K562 (cell line): Measurements from ENCODE around the gene RIOX2. TPM values are rescaled to one million over a fixed set of nuclear protein-coding genes. Genes with fewer than 3 reads are reported as not detected.

Experiments
- ARID4B ChIP-seq: sonication (generic); formaldehyde crosslinking; IDR thresholded peaks from 2 replicates; pipeline ENCODE4 v1.8.0; 2022; ENCODE audit warnings: mild to moderate bottlenecking, missing genetic modification reagents
- CBX1 ChIP-seq: sonication (generic); IDR thresholded peaks from 2 replicates; pipeline ENCODE4 v1.6.1; 2016; ENCODE audit warnings: antibody characterized with exemption, low read depth, mild to moderate bottlenecking
- ETV6 ChIP-seq, 3 experiments: fragments of 150-350 bp in 1 of 3; sonication (generic) in 1 of 3; formaldehyde crosslinking in 1 of 3; IDR thresholded peaks; 2 replicates each; pipeline versions ENCODE4 v1.6.1 to v1.8.0; 2014 to 2022; ENCODE audit warnings: borderline replicate concordance in 2 of 3, low read depth in 2 of 3, antibody characterized with exemption in 1 of 3, low read length in 1 of 3, mild to moderate bottlenecking in 1 of 3, missing genetic modification reagents in 1 of 3
- HNRNPUL1 ChIP-seq: fragments of 200-400 bp; formaldehyde crosslinking; IDR thresholded peaks from 2 replicates; pipeline ENCODE4 v1.6.1; 2017; ENCODE audit warnings: low read length
- MBD1 ChIP-seq: fragments of 250-450 bp; sonication (Bioruptor Pico); IDR thresholded peaks from 2 replicates; pipeline ENCODE4 v1.8.0; 2022; ENCODE audit warnings: inconsistent platforms
- PYGO2 ChIP-seq: fragments of 450-650 bp; IDR thresholded peaks from 2 replicates; pipeline ENCODE4 v1.6.1; 2016; ENCODE audit warnings: mild to moderate bottlenecking, missing genetic modification characterization, moderate library complexity, missing compliant biosample characterization
- RAD51 ChIP-seq: fragments of 450-650 bp; IDR thresholded peaks from 2 replicates; pipeline ENCODE4 v1.7.1; 2016; ENCODE audit warnings: low read depth, mild to moderate bottlenecking, borderline replicate concordance
- SRSF7 ChIP-seq: fragments of 200-400 bp; formaldehyde crosslinking; optimal IDR thresholded peaks from 2 replicates; pipeline ENCODE3; 2017; ENCODE audit warnings: mild to moderate bottlenecking, low read depth, low read length
- SUPT5H ChIP-seq: fragments of 450-650 bp; IDR thresholded peaks from 2 replicates; pipeline ENCODE4 v1.6.1; 2016
- XRCC4 ChIP-seq: IDR thresholded peaks from one replicate; pipeline ENCODE4 v1.6.1; 2011; ENCODE audit not compliant: insufficient read depth, insufficient read length; ENCODE audit errors: extremely low read depth
- ZKSCAN1 ChIP-seq: fragments of 150-350 bp; IDR thresholded peaks from 2 replicates; pipeline ENCODE4 v1.6.1; 2016; ENCODE audit warnings: low read depth, low read length
- ZNF707 ChIP-seq: fragments of 250-450 bp; sonication (Bioruptor Pico); conservative IDR thresholded peaks from 2 replicates; pipeline ENCODE4 v1.8.0; 2022; ENCODE audit warnings: inconsistent platforms, mild to moderate bottlenecking, moderate library complexity
- polyA plus RNA-seq, 8 experiments: library from polyadenylated mRNA; depleted of rRNA in 4 of 8; stranded (reverse) in 5 of 8; unstranded in 3 of 8; fragments of >200 nt; fragmentation: Nextera tagmentation in 2 of 8; fragmentation: Illumina TruSeq in 1 of 8; extraction: Ambion mirVana in 2 of 8; extraction: Trizol in 1 of 8; gene quantifications; 2 replicates each; pipeline versions ENCODE4 v1.2.1 to v1.2.3, GENCODE V29; 2011 to 2014; ENCODE audit warnings: inconsistent platforms in 1 of 8, missing spikeins in 1 of 8
- total RNA-seq, 7 experiments: library from RNA; depleted of rRNA in 6 of 7; stranded (reverse); fragments of >200 nt in 6 of 7; fragmentation: Illumina TruSeq in 2 of 7; extraction: Trizol in 2 of 7; gene quantifications; 2 replicates each; pipeline versions ENCODE4 v1.2.1 to v1.2.3, GENCODE V29; 2011 to 2021; ENCODE audit warnings: low replicate concordance in 1 of 7

Gene RIOX2
- total and polyA plus RNA-seq, 9 of the 15 experiments (the other 6 are each of a cell fraction or from before 2014, with no cell fraction given), result 22.2 to 56.0 (median 32.6) TPM

GRCh38 chr3:97968376-97968775 lies 3.9 kb downstream of the RIOX2 start (continued):
- TF ChIP-seq ETV6 (IDR thresholded peaks at IDR 0.05; ENCODE audit: borderline replicate concordance in 1 of 2, low read depth in 2 of 2, low read length in 1 of 2), result no peak
- no peak for TF ChIP-seq ETV6 (CRISPR knock-in tag; IDR thresholded peaks at IDR 0.05; ENCODE audit: borderline replicate concordance)
- TF ChIP-seq ZKSCAN1, result no peak
- TF ChIP-seq ZNF707 (CRISPR knock-in tag), result no peak
- no peak for TF ChIP-seq CBX1
- TF ChIP-seq SRSF7, result no peak
- no peak for TF ChIP-seq ARID4B
- TF ChIP-seq XRCC4, result no peak
- no peak for TF ChIP-seq PYGO2 (tag)
- no peak for TF ChIP-seq SUPT5H
- TF ChIP-seq RAD51, result no peak
- TF ChIP-seq HNRNPUL1, result no peak
- TF ChIP-seq MBD1 (CRISPR knock-in tag), result no peak
